Measurements from ENCODE around the gene YES1.

YES1 gene

DNA sequence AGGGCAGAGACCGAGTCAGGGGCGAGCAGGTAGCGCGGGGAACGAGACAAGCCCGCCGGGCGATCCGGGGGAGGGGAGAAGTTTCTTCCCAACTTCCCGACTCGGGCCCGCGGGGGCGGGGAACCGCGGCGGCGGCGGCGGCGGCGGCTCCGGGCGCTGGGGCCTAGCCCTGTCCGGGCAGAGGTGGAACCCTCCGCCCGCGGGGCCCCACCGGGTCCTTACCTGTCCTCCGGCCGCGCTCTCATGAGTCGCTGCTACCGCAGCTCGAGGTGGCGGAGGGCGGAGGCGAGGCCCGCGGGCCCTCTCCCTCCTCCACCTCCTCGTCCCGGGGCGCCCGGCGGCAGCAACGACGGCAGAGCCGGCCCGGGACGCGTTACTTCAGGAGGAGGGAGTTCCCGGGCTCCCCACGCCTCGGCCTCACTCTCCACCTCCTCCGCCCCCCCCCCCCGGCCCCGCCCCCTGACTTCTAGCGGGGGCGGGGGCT lies at the start of gene YES1:
YES1 (minus strand) TSS at position 351 of the 484 bp plus-strand sequence. CDS start 55,415 bp downstream, outside the sequence.
- peak; percentile 66 for DNase-seq

DNA sequence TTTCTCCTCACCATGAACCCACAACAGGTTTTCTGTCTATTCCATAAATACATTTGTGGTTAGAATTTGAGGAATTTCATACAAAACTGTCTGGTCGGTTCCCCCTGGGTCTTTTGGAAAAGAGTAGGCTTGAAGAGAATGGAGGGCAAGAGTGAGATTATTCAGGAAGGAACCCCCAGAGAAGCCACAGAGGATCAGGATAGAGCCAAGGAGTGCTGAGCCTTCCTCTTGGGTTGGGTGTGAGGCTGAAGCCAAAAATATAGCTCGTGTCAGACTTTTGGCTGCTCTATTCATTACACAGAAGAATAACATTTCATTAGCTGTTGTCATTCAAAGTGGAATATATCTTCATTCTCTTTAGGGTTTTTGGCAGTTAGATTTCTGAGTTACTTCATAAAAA lies 45.9 kb upstream of the YES1 start:
- DNase-seq: no peak

- DNase-seq: no peak
Measured at GRCh38 chr18:853471-853870, 41.4 kb upstream of the YES1 start.

DNA sequence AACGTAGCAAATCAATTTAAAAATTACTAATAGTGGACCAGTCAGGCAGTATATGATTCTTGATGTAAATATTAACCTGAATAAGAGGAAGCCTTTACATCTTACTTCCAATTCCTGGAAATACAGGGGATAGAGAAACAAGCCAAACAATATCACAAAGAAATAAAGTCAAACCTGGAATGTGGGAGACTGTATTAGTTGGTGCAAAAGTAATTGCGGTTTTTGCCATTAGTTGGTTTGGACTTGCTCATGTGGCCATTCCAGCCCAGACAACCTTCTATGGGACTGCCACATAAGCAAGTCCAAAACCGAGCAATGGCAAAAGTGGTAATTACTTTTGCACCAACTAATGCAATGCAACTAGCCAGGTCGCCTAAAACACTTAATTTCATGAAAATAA lies 38.9 kb upstream of the YES1 start:
- no peak for DNase-seq

DNA sequence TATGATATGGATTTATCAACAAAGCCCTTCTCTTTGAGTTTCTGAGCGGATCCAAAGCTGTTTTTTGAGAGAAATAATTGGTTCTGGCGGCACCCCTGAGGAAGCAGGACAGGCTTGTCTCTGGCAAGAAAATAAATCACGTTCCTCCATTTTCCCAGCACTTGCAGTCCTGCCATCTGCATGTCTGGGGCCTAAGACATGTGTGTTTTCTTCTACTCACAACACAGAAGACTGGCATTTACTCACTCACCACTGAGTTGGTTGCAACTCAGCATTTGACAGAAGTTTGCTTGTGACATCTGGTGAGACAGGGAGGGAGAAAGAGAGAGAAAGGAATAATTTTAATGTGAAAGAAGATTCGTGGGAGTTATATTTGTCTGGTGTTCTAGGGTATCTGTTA lies 37.0 kb upstream of the YES1 start:
- DNase-seq: no peak

- no peak for DNase-seq
Measured at GRCh38 chr18:848062-848861, 36.2 kb upstream of the YES1 start.

DNA sequence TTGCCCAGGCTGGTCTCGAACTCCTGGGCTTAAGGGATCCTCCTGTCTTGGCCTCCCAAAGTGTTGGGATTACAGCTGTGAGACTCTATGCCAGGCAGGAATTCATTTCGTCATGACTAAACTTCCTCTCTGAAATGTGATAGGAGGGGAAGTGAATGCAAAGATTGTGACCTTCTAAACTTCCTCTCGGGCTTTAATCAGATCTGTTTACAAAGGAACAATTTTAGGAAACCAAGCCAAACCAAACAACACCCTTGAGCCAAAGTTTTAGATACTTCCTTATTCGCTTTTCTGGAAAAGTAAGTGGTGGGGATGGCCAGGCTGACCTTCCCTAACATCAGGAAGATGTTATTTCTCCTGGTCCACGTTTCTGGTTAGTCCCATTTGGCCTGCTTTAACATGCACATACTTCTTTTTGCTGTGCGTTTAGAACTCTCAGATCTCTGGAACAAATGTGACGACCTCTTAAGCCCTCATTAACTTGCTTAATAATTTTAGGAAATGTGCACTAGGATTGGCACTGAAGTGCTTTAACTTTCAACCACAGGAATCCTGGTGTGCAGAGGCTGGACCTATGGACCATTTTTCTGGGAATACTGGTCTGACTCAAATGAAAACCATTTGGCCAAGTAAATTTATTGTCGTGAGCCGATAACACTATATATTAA lies 33.2 kb upstream of the YES1 start:
- no peak for DNase-seq

- DNase-seq: no peak
Measured at GRCh38 chr18:841647-842370, 29.8 kb upstream of the YES1 start.

DNA sequence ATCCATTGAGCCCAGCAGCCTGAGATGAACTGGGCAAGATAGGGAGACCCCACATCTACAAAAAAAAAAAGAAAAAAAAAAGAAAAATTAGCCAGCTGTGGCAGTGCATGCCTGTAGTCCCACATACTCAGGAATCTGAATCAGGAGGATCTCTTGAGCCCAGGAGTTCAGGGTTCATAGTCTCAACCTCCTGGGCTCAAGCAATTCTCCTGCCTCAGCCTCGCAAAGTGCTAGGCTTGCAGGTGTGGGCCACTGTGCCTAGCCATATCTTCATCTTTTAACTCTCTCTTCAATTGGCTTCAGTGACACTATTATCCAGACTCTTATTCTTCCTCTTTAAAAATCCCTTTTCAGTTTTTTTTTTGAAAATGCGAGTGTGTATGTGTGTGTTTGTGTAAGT lies 28.5 kb upstream of the YES1 start:
- DNase-seq: no peak

DNA sequence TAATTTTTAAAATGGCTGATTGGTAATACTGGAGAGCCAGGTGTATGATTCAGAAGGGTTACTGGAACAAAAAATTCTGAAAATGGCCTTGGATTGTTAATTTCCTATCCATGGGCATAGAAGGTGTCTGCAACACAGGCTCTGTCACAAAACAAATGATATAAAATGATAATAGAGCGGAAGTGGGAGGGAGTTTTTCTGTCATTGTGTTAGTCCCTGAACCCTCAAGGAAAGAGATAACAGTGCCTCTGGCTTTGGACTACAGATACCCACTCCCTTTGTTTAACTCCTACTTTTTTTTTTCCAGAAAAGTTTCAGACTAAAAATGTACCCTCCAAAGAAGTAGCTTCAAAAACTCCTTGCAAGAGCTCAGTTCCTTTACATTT lies 28.0 kb upstream of the YES1 start:
- no peak for DNase-seq

DNA sequence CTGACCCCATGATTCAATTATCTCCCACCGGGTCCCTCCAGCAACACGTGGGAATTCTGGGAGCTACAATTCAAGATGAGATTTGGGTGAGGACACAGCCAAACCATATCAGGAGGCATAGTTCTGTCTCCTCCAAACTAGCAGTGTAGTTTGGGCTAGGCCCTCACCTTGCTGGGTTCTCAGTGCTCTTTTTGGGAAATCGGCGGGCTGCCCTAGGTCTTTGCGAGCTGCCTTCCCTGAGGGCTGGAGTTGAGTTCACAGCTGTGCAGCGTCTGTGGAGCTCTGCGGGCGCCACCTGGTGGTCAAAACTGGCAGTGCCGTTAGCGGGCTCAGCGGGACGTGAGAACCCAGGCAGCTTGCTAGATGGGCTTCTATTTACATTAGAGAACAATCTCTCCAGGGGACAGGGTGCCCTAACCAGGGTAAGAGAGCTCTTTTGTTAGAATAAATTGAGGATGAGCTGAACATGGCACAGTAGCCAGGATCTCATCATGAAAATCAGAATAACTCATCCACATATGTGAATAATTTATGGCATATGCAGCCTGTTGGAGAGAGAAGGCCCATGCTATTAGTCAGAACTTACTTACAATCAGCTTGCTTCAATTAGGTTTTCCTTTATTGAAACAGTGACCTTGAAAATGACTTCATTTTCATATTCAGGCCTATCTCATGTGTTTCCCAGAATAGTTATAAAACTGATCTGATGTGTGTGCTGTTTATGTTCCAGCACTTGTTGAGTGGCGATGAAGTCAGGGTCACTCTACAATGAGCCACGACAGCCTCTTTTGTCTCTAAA lies 27.4 kb upstream of the YES1 start:
- DNase-seq: peak; percentile 85

GRCh38 chr18:837922-838321 lies 25.9 kb upstream of the YES1 start:
- DNase-seq: no peak

GRCh38 chr18:834082-834720 lies 22.2 kb upstream of the YES1 start:
- no peak for DNase-seq

DNA sequence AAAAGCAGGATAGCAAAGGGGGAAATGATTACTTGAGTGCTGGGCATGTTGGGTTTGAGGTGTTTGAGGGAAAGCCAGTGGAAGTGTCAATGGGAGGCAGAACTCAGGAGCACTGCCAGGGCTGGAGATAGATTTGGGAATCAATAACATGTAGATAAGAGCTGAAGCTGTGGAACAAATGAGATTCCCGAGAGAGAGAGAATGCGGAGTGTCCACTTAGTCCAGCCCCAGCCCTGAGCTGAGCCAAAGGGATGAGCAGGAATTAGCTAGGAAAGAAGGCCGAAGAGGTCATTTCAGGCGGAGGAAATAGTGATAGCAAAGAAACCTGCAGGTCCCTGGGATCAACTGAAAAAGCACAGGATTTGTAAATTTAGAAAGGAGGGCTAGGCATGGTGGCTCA lies 21.2 kb upstream of the YES1 start:
- DNase-seq: no peak

GRCh38 chr18:832085-832681 lies 20.1 kb upstream of the YES1 start:
- no peak for DNase-seq

DNA sequence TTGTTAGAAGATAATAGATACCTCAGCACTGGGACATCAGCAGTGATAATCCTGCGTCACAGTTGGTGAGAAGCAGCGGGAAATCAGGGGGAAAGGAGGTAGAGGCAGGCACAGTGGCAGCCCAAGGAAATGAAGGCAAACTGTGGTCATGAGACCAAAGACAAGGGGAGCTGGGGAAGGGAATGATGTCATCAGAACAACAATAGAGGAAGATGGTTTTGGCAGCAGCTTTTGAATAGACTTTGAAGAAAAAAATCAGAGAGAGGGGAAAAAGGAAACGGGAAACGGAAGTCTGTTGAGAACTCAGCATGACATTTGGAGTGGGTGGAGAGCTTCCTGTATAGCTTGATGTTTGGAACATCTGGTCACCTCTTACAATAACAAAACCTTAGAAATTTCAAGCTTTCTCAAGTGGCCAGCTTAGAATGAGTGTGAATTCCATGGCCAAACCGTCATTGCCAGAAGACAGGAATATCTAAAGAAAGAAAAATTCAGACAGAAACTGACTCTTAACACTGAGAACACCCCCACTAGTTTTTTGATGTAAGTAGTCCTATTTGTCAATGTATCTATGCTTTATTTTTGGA lies 18.4 kb upstream of the YES1 start:
- peak; percentile 63 for DNase-seq

GRCh38 chr18:829432-829831 lies 17.4 kb upstream of the YES1 start:
- DNase-seq: no peak

DNA sequence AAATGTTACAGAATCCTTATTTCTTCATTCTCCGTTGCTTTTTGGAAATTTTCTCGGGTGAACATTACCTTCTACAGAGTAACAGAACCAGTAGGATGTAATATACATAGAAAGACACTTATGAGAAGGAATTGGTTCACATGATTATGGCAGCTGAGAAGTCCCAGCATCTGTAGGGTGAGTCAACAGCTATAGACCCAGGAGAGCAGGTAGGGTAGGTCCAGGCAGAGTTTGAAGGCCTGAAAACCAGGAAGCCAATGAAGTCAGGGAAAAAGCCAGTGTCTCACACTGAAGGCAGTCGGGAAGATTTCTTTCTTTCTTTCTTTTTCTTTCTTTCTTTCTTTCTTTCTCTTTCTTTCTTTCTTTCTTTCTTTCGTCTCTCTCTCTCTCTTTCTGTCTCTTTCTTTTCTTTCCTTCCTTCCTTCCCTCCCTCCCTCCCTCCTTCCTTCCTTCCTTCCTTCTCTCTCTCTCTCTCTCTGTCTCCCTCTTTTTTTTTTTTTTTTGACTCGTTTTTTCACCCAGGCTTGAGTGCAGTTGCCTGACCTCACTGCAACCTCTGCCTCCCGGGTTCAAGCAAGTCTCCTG lies 15.1 kb upstream of the YES1 start:
- no peak for DNase-seq

GRCh38 chr18:825891-826585 lies 14.0 kb upstream of the YES1 start:
- DNase-seq: no peak

- no peak for DNase-seq
Measured at GRCh38 chr18:824179-824578, 12.1 kb upstream of the YES1 start.

Measured in KG1 (cell line).